HCT116 (cell line): ENCODE data around the gene BSCL2. TPM values are rescaled to one million over a fixed set of nuclear protein-coding genes. Genes with fewer than 3 reads are reported as not detected.

Experiments
- ATAC-seq: fragments of 200-7000 bp; cut with Tn5 transposase; 2 replicates; pipeline ENCODE4 v1.9.1; 2020; ENCODE audit warnings: mild to moderate bottlenecking, moderate library complexity
- BruUV-seq: library from RNA; stranded (reverse); fragments of 400-500 nt; replicated peaks from 2 replicates; lab custom pipeline; 2021; lab: Mats Ljungman, UMichigan
- CTCF ChIA-PET: fragments of 300-600 bp; sonication (Branson Sonifier 250); formaldehyde crosslinking; loops from one replicate; lab custom pipeline; 2021; ENCODE audit warnings: antibody characterized with exemption; lab: Charles Lee
- POLR2A ChIA-PET: fragments of 300-600, 350-600 bp; sonication (Branson Sonifier 250); formaldehyde crosslinking; loops from one replicate; lab custom pipeline; 2021; ENCODE audit warnings: antibody characterized with exemption; lab: Charles Lee
- RAD21 ChIA-PET, 2 experiments: fragments of 300-600 bp; sonication (Branson Sonifier 250); formaldehyde crosslinking; loops; one replicate each; lab custom pipeline; 2023; ENCODE audit warnings: low total read pairs in 2 of 2; ENCODE audit not compliant: uncharacterized antibody in 2 of 2, unreplicated experiment in 2 of 2, low non-redundant PET in 1 of 2; lab: Charles Lee
- DNase-seq: peaks from one replicate; pipeline ENCODE4 v3.0.0-alpha.2; 2010; ENCODE audit warnings: low read depth, low spot score
- H2AFZ ChIP-seq: fragments of 200-600 bp; shearing (Covaris generic), sonication (generic); 2 replicates; pipeline ENCODE4 v1.6.1; 2017; ENCODE audit warnings: low read depth, mixed run types, mixed read lengths, antibody characterized with exemption, low read length; ENCODE audit not compliant: poor library complexity, severe bottlenecking
- H3K27ac ChIP-seq: 2 replicates; pipeline ENCODE4 v1.5.1; 2012; ENCODE audit warnings: low read depth, low read length
- H3K27me3 ChIP-seq: fragments of 200-600 bp; sonication (generic); 2 replicates; pipeline ENCODE4 v1.6.1; 2016; ENCODE audit warnings: mixed run types, low read length, mixed read lengths; ENCODE audit not compliant: insufficient read depth
- H3K36me3 ChIP-seq, 2 experiments: fragments of 200-500 bp in 1 of 2; fragments of 200-600 bp in 1 of 2; sonication (Bioruptor generic) in 1 of 2; sonication (generic) in 1 of 2; 2 replicates each; pipeline versions ENCODE4 v1.5.1 to v1.6.1; 2014 to 2016; ENCODE audit warnings: low read length in 2 of 2, inconsistent platforms in 1 of 2, mixed read lengths in 1 of 2, mixed run types in 1 of 2; ENCODE audit not compliant: insufficient read depth in 2 of 2, control insufficient read depth in 1 of 2
- H3K4me1 ChIP-seq, 2 experiments: fragments of 200-600 bp in 1 of 2; sonication (generic) in 1 of 2; 2 replicates each; pipeline versions ENCODE4 v1.5.1 to v1.6.1; 2012 to 2017; ENCODE audit warnings: low read length in 2 of 2, inconsistent platforms in 1 of 2, mild to moderate bottlenecking in 1 of 2, mixed read lengths in 1 of 2, mixed run types in 1 of 2, moderate library complexity in 1 of 2; ENCODE audit not compliant: insufficient read depth in 2 of 2, control insufficient read depth in 1 of 2
- H3K4me2 ChIP-seq: fragments of 200-600 bp; sonication (generic); 2 replicates; pipeline ENCODE4 v1.6.1; 2017; ENCODE audit warnings: mixed run types, low read length, mixed read lengths
- H3K4me3 ChIP-seq, 2 experiments: fragments of 200-600 bp in 1 of 2; sonication (generic) in 1 of 2; replicated peaks in 1 of 2; 2 replicates each; pipeline ENCODE4 v1.5.1; 2011 to 2016; ENCODE audit warnings: low read length in 2 of 2, control low read depth in 1 of 2, low read depth in 1 of 2, mild to moderate bottlenecking in 1 of 2, mixed read lengths in 1 of 2, mixed run types in 1 of 2
- H3K79me2 ChIP-seq: fragments of 200-600 bp; sonication (generic); 2 replicates; pipeline ENCODE4 v1.6.1; 2017; ENCODE audit warnings: mild to moderate bottlenecking, mixed run types, low read length, moderate library complexity, mixed read lengths; ENCODE audit not compliant: insufficient read depth
- H3K9ac ChIP-seq: fragments of 200-600 bp; sonication (generic); 2 replicates; pipeline ENCODE4 v1.6.1; 2016; ENCODE audit warnings: low read length, mixed read lengths
- H3K9me2 ChIP-seq: fragments of 200-600 bp; sonication (generic), shearing (Covaris generic); 2 replicates; pipeline ENCODE4 v1.6.1; 2017; ENCODE audit warnings: mixed run types, mild to moderate bottlenecking, moderate library complexity; ENCODE audit not compliant: insufficient read depth
- H3K9me3 ChIP-seq, 2 experiments: fragments of 200-500 bp in 1 of 2; fragments of 200-600 bp in 1 of 2; sonication (Bioruptor generic) in 1 of 2; sonication (generic) in 1 of 2; 2 replicates each; pipeline ENCODE4 v1.6.1; 2014 to 2017; ENCODE audit warnings: low read length in 2 of 2, mixed read lengths in 2 of 2, inconsistent platforms in 1 of 2, low read depth in 1 of 2, mild to moderate bottlenecking in 1 of 2, mixed run types in 1 of 2, moderate library complexity in 1 of 2; ENCODE audit not compliant: control insufficient read depth in 1 of 2, insufficient read depth in 1 of 2
- H4K20me1 ChIP-seq: fragments of 200-600 bp; sonication (generic), shearing (Covaris generic); 2 replicates; pipeline ENCODE4 v1.6.1; 2017; ENCODE audit warnings: mixed run types, mild to moderate bottlenecking, moderate library complexity; ENCODE audit not compliant: insufficient read depth
- CBX3 ChIP-seq: IDR thresholded peaks from 2 replicates; pipeline ENCODE4 v1.6.1; 2012; ENCODE audit warnings: low read depth
- EGR1 ChIP-seq: IDR thresholded peaks from 2 replicates; pipeline ENCODE4 v1.6.1; 2012; ENCODE audit warnings: low read depth
- ELF1 ChIP-seq: IDR thresholded peaks from 2 replicates; pipeline ENCODE4 v1.6.1; 2012; ENCODE audit warnings: low read depth, borderline replicate concordance
- EZH2 ChIP-seq: fragments of 200-600 bp; sonication (generic); IDR thresholded peaks from 2 replicates; pipeline ENCODE4 v1.6.1; 2017; ENCODE audit warnings: antibody characterized with exemption, mixed run types
- EZH2phosphoT487 ChIP-seq: fragments of 200-600 bp; IDR thresholded peaks from 2 replicates; pipeline ENCODE4 v1.6.1; 2018; ENCODE audit warnings: antibody characterized with exemption, borderline replicate concordance
- FOSL1 ChIP-seq: IDR thresholded peaks from 2 replicates; pipeline ENCODE4 v1.6.1; 2012; ENCODE audit warnings: low read depth
- JUND ChIP-seq: IDR thresholded peaks from 2 replicates; pipeline ENCODE4 v1.6.1; 2012
- POLR2A ChIP-seq: IDR thresholded peaks from 2 replicates; pipeline ENCODE4 v1.7.0; 2011; ENCODE audit warnings: borderline replicate concordance; ENCODE audit not compliant: insufficient read depth, insufficient read length; ENCODE audit errors: extremely low read depth
- POLR2AphosphoS5 ChIP-seq: IDR thresholded peaks from 2 replicates; pipeline ENCODE4 v1.6.1; 2011; ENCODE audit warnings: mild to moderate bottlenecking, low read depth, low read length, moderate library complexity
- RAD21 ChIP-seq: IDR thresholded peaks from 2 replicates; pipeline ENCODE4 v1.6.1; 2012; ENCODE audit warnings: low read depth, mild to moderate bottlenecking
- SIN3A ChIP-seq: IDR thresholded peaks from 2 replicates; pipeline ENCODE4 v1.6.1; 2012; ENCODE audit warnings: low read depth
- SP1 ChIP-seq: IDR thresholded peaks from 2 replicates; pipeline ENCODE4 v1.6.1; 2012; ENCODE audit warnings: low read depth
- SRF ChIP-seq: IDR thresholded peaks from 2 replicates; pipeline ENCODE4 v1.6.1; 2012; ENCODE audit warnings: low read depth
- TCF7L2 ChIP-seq: IDR thresholded peaks from 2 replicates; pipeline ENCODE4 v1.7.0; 2011; ENCODE audit warnings: borderline replicate concordance, inconsistent platforms; ENCODE audit not compliant: insufficient read depth, insufficient read length; ENCODE audit errors: extremely low read depth
- YY1 ChIP-seq: IDR thresholded peaks from 2 replicates; pipeline ENCODE4 v1.6.1; 2011; ENCODE audit warnings: low read length, low read depth, moderate library complexity, mild to moderate bottlenecking; ENCODE audit not compliant: insufficient replicate concordance; ENCODE audit errors: extremely low read depth
- ZFX ChIP-seq: fragments of 450-650 bp; IDR thresholded peaks from 2 replicates; pipeline ENCODE4 v1.6.1; 2017
- intact Hi-C: fragments of 100-400 bp; cut with micrococcal nuclease; formaldehyde crosslinking; loops from 2 replicates; pipeline ENCODE4 v1.10.0; 2022
- total RNA-seq: library from RNA; stranded (reverse); gene quantifications from one replicate; pipeline ENCODE4 v1.2.1, GENCODE V29; 2021; ENCODE audit not compliant: unreplicated experiment
- TF ChIP-seq, protein P1 (sequence below): IDR thresholded peaks from 2 replicates; pipeline ENCODE4 v1.6.1; 2011; ENCODE audit warnings: mild to moderate bottlenecking, low read length, moderate library complexity; ENCODE audit not compliant: insufficient replicate concordance; ENCODE audit errors: extremely low read depth
- TF ChIP-seq, protein P2 (sequence below): IDR thresholded peaks from 2 replicates; pipeline ENCODE4 v1.6.1; 2012
- TF ChIP-seq, protein P3 (sequence below): IDR thresholded peaks from 2 replicates; pipeline ENCODE4 v1.6.1; 2012; ENCODE audit warnings: low read depth
- TF ChIP-seq, protein P4 (sequence below), 3 experiments: fragments of 200-600 bp in 1 of 3; sonication (generic) in 1 of 3; IDR thresholded peaks in 2 of 3; conservative IDR thresholded peaks in 1 of 3; 2 replicates each; pipeline ENCODE4 v1.5.1; 2012 to 2017; ENCODE audit warnings: low read depth in 2 of 3, low read length in 2 of 3, antibody characterized with exemption in 1 of 3, borderline replicate concordance in 1 of 3, control low read depth in 1 of 3, mild to moderate bottlenecking in 1 of 3, mixed read lengths in 1 of 3, mixed run types in 1 of 3, moderate library complexity in 1 of 3; ENCODE audit not compliant: insufficient read depth in 1 of 3

BSCL2 gene
- total RNA-seq, 1 experiment from 2014 or later: 62.0 TPM

DNA sequence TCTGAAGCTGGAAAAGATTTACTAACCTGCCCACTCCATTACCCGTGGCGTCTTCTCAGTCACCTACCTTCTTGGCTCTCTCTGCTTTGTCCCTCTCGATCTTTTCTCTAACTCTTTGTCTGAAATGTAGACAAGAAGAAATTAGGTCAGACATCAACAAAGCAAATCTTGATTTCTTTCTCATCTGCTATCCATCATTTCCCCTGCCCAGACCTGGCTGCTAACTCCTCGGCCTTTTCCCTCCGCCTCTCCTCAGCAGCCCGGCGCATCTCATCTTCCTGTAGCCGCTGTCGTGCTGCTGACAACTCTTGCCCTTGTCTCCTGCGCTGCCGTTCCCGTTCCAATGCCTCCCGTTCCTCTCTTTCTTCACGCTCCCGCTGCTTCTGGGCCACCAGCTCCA, 29.5 kb downstream of the BSCL2 start:
- no peaks in the 10 kb centered on the region for H3K27me3 ChIP-seq
- H3K27ac ChIP-seq: no peak overlapping the region
- TF ChIP-seq JUND (no peak), YY1 (no peak), POLR2AphosphoS5 (no peak), RAD21 (no peak), ZFX (no peak), SIN3A (no peak), TCF7L2 (no peak), FOSL1 (no peak), SRF (no peak), POLR2A (no peak), EGR1 (no peak), ELF1 (no peak), EZH2phosphoT487 (no peak), EZH2 (no peak), CBX3 (no peak), SP1 (no peak)
- TF ChIP-seq, protein P1, sequence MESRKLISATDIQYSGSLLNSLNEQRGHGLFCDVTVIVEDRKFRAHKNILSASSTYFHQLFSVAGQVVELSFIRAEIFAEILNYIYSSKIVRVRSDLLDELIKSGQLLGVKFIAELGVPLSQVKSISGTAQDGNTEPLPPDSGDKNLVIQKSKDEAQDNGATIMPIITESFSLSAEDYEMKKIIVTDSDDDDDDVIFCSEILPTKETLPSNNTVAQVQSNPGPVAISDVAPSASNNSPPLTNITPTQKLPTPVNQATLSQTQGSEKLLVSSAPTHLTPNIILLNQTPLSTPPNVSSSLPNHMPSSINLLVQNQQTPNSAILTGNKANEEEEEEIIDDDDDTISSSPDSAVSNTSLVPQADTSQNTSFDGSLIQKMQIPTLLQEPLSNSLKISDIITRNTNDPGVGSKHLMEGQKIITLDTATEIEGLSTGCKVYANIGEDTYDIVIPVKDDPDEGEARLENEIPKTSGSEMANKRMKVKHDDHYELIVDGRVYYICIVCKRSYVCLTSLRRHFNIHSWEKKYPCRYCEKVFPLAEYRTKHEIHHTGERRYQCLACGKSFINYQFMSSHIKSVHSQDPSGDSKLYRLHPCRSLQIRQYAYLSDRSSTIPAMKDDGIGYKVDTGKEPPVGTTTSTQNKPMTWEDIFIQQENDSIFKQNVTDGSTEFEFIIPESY: no peak
- TF ChIP-seq, protein P2, sequence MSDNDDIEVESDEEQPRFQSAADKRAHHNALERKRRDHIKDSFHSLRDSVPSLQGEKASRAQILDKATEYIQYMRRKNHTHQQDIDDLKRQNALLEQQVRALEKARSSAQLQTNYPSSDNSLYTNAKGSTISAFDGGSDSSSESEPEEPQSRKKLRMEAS: no peak
- TF ChIP-seq, protein P3, sequence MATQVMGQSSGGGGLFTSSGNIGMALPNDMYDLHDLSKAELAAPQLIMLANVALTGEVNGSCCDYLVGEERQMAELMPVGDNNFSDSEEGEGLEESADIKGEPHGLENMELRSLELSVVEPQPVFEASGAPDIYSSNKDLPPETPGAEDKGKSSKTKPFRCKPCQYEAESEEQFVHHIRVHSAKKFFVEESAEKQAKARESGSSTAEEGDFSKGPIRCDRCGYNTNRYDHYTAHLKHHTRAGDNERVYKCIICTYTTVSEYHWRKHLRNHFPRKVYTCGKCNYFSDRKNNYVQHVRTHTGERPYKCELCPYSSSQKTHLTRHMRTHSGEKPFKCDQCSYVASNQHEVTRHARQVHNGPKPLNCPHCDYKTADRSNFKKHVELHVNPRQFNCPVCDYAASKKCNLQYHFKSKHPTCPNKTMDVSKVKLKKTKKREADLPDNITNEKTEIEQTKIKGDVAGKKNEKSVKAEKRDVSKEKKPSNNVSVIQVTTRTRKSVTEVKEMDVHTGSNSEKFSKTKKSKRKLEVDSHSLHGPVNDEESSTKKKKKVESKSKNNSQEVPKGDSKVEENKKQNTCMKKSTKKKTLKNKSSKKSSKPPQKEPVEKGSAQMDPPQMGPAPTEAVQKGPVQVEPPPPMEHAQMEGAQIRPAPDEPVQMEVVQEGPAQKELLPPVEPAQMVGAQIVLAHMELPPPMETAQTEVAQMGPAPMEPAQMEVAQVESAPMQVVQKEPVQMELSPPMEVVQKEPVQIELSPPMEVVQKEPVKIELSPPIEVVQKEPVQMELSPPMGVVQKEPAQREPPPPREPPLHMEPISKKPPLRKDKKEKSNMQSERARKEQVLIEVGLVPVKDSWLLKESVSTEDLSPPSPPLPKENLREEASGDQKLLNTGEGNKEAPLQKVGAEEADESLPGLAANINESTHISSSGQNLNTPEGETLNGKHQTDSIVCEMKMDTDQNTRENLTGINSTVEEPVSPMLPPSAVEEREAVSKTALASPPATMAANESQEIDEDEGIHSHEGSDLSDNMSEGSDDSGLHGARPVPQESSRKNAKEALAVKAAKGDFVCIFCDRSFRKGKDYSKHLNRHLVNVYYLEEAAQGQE: no peak
- TF ChIP-seq, protein P4, sequence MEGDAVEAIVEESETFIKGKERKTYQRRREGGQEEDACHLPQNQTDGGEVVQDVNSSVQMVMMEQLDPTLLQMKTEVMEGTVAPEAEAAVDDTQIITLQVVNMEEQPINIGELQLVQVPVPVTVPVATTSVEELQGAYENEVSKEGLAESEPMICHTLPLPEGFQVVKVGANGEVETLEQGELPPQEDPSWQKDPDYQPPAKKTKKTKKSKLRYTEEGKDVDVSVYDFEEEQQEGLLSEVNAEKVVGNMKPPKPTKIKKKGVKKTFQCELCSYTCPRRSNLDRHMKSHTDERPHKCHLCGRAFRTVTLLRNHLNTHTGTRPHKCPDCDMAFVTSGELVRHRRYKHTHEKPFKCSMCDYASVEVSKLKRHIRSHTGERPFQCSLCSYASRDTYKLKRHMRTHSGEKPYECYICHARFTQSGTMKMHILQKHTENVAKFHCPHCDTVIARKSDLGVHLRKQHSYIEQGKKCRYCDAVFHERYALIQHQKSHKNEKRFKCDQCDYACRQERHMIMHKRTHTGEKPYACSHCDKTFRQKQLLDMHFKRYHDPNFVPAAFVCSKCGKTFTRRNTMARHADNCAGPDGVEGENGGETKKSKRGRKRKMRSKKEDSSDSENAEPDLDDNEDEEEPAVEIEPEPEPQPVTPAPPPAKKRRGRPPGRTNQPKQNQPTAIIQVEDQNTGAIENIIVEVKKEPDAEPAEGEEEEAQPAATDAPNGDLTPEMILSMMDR (IDR thresholded peaks at IDR 0.05 in 2 of 3, conservative IDR thresholded peaks at IDR 0.05 in 1 of 3; ENCODE audit: borderline replicate concordance in 1 of 3, insufficient read depth in 1 of 3, low read depth in 2 of 3, low read length in 2 of 3): no peak
- H3K36me3 ChIP-seq: peaks cover 6 to 11% of the 10 kb centered on the region in 2 experiments; a peak in 3 of 4 replicates
- no peaks in the 10 kb centered on the region for H3K9me3 ChIP-seq
- H3K9me2 ChIP-seq: no peaks in the 10 kb centered on the region
- DNase-seq (no peak), ATAC-seq (no peak)
- no peaks in the 10 kb centered on the region for H4K20me1 ChIP-seq
- H3K4me3 ChIP-seq: peak overlapping the region; percentile 80 to 87
- peaks cover 55% of the 10 kb centered on the region for H3K79me2 ChIP-seq
- intact Hi-C loops: loop anchor here (10.0 kb wide), 1 partner anchor 87 kb away; the partner anchor contains the start of gene POLR2G
- POLR2A ChIA-PET: interaction anchor here (1.2 to 2.4 kb wide), 2 partner anchors 13 to 86 kb away, joined by 4 to 6 read pairs; partner anchors contain the start of genes C11orf98, CSKMT and TUT1
- H2AFZ ChIP-seq: no peak overlapping the region
- H3K9ac ChIP-seq: peak overlapping the region; percentile 84
- CTCF ChIA-PET: no interaction called here
- RAD21 ChIA-PET: no interaction called here
- peaks cover 31 to 51% of the 10 kb centered on the region in 2 experiments for H3K4me1 ChIP-seq
- no TSS peak for BruUV-seq
- H3K4me2 ChIP-seq: peak overlapping the region; percentile 95
